HCT116 (cell line): ENCODE results near the gene ATG2B.

Experiments
- CEBPB ChIP-seq: IDR thresholded peaks from 2 replicates; pipeline ENCODE4 v1.6.1; 2012; ENCODE audit warnings: low read depth
- MAX ChIP-seq: IDR thresholded peaks from 2 replicates; pipeline ENCODE4 v1.6.1; 2012
- POLR2A ChIP-seq: IDR thresholded peaks from 2 replicates; pipeline ENCODE4 v1.7.0; 2011; ENCODE audit warnings: borderline replicate concordance; ENCODE audit not compliant: insufficient read depth, insufficient read length; ENCODE audit errors: extremely low read depth
- POLR2AphosphoS5 ChIP-seq: IDR thresholded peaks from 2 replicates; pipeline ENCODE4 v1.6.1; 2011; ENCODE audit warnings: mild to moderate bottlenecking, low read depth, low read length, moderate library complexity
- RAD21 ChIP-seq: IDR thresholded peaks from 2 replicates; pipeline ENCODE4 v1.6.1; 2012; ENCODE audit warnings: low read depth, mild to moderate bottlenecking
- SIN3A ChIP-seq: IDR thresholded peaks from 2 replicates; pipeline ENCODE4 v1.6.1; 2012; ENCODE audit warnings: low read depth
- ZNF274 ChIP-seq: fragments of 200-500 bp; sonication (Bioruptor generic); IDR thresholded peaks from 2 replicates; pipeline ENCODE4 v1.6.1; 2014; ENCODE audit warnings: mild to moderate bottlenecking, low read depth, low read length, inconsistent platforms
- TF ChIP-seq, protein P1 (sequence below), 3 experiments: fragments of 200-600 bp in 1 of 3; sonication (generic) in 1 of 3; IDR thresholded peaks in 2 of 3; conservative IDR thresholded peaks in 1 of 3; 2 replicates each; pipeline ENCODE4 v1.5.1; 2012 to 2017; ENCODE audit warnings: low read depth in 2 of 3, low read length in 2 of 3, antibody characterized with exemption in 1 of 3, borderline replicate concordance in 1 of 3, control low read depth in 1 of 3, mild to moderate bottlenecking in 1 of 3, mixed read lengths in 1 of 3, mixed run types in 1 of 3, moderate library complexity in 1 of 3; ENCODE audit not compliant: insufficient read depth in 1 of 3

DNA sequence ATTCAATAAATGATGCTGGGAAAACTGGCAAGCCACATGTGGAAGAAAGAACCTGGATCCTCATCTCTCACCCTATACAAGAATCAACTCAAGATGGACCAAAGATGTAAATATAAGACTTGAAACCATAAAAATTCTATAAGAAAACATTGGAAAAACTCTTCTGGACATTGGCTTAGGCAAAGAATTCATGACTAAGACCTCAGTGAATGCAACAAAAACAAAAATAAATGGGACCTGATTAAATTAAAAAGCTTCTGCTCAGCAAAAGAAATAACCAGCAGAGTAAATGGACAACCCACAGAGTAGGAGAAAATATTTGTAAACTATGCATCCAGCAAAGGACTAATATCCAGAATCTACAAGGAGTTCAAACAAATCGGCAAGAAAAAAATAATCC is 24.6 kb downstream of the ATG2B start:
- TF ChIP-seq, protein P1, sequence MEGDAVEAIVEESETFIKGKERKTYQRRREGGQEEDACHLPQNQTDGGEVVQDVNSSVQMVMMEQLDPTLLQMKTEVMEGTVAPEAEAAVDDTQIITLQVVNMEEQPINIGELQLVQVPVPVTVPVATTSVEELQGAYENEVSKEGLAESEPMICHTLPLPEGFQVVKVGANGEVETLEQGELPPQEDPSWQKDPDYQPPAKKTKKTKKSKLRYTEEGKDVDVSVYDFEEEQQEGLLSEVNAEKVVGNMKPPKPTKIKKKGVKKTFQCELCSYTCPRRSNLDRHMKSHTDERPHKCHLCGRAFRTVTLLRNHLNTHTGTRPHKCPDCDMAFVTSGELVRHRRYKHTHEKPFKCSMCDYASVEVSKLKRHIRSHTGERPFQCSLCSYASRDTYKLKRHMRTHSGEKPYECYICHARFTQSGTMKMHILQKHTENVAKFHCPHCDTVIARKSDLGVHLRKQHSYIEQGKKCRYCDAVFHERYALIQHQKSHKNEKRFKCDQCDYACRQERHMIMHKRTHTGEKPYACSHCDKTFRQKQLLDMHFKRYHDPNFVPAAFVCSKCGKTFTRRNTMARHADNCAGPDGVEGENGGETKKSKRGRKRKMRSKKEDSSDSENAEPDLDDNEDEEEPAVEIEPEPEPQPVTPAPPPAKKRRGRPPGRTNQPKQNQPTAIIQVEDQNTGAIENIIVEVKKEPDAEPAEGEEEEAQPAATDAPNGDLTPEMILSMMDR (IDR thresholded peaks at IDR 0.05 in 2 of 3, conservative IDR thresholded peaks at IDR 0.05 in 1 of 3; ENCODE audit: borderline replicate concordance in 1 of 3, insufficient read depth in 1 of 3, low read depth in 2 of 3, low read length in 2 of 3) = no peak
- TF ChIP-seq MAX (no peak), CEBPB (no peak), POLR2AphosphoS5 (no peak), RAD21 (no peak), SIN3A (no peak), POLR2A (no peak), ZNF274 (no peak)
